Measurements from ENCODE around the gene NR4A1.
A peak's percentile ranks its signal among the peaks of the same experiment; 100 is the strongest.

The NR4A1 gene

GRCh38 chr12:52082669-52082987 lies 31.4 kb downstream of the NR4A1 start:
- no peak overlapping the region for H3K9ac ChIP-seq (ENCODE audit: low read length)
- H3K9me2 ChIP-seq (replicated peaks; ENCODE audit: insufficient read depth, low read length) = no peaks in the 10 kb centered on the region
- H2AFZ ChIP-seq (ENCODE audit: low read depth, low read length, severe bottlenecking) = no peak overlapping the region
- H4K20me1 ChIP-seq (ENCODE audit: low read depth, low read length) = no peaks in the 10 kb centered on the region
- H3K79me2 ChIP-seq (ENCODE audit: insufficient read depth, low read length) = no peaks in the 10 kb centered on the region
- no peaks in the 10 kb centered on the region for H3F3A ChIP-seq (ENCODE audit: insufficient read depth)
- no peaks in the 10 kb centered on the region for H3K9me3 ChIP-seq (ENCODE audit: insufficient read depth, low read length)
- no peak overlapping the region for H3K4me3 ChIP-seq (ENCODE audit: insufficient read depth, low read length, poor library complexity, severe bottlenecking)
- TF ChIP-seq CTCF (IDR thresholded peaks at IDR 0.05; ENCODE audit: insufficient read depth, low read length, poor library complexity, severe bottlenecking) (no peak), EZH2phosphoT487 (conservative IDR thresholded peaks at IDR 0.05; ENCODE audit: low read length) (no peak)
- H3K4me2 ChIP-seq (ENCODE audit: low read depth, low read length, poor library complexity, severe bottlenecking) = no peak overlapping the region
- no peak overlapping the region for H3K27ac ChIP-seq (ENCODE audit: low read depth, low read length)
- no peaks in the 10 kb centered on the region for H3K36me3 ChIP-seq (ENCODE audit: low read length)
- no peaks in the 10 kb centered on the region for H3K27me3 ChIP-seq (ENCODE audit: low read length)

- Histone ChIP-seq H2AFZ (ENCODE audit: low read depth, low read length, severe bottlenecking) (no peak overlapping the region), H3K9me2 (replicated peaks; ENCODE audit: insufficient read depth, low read length) (no peaks in the 10 kb centered on the region), H3K79me2 (ENCODE audit: insufficient read depth, low read length) (no peaks in the 10 kb centered on the region), H3K9me3 (ENCODE audit: insufficient read depth, low read length) (no peaks in the 10 kb centered on the region), H3K9ac (ENCODE audit: low read length) (no peak overlapping the region), H3K27ac (ENCODE audit: low read depth, low read length) (no peak overlapping the region), H3K27me3 (ENCODE audit: low read length) (no peaks in the 10 kb centered on the region), H3F3A (ENCODE audit: insufficient read depth) (no peaks in the 10 kb centered on the region), H3K4me2 (ENCODE audit: low read depth, low read length, poor library complexity, severe bottlenecking) (no peak overlapping the region), H3K36me3 (ENCODE audit: low read length) (no peaks in the 10 kb centered on the region), H4K20me1 (ENCODE audit: low read depth, low read length) (no peaks in the 10 kb centered on the region), H3K4me3 (ENCODE audit: insufficient read depth, low read length, poor library complexity, severe bottlenecking) (no peak overlapping the region)
- TF ChIP-seq CTCF (IDR thresholded peaks at IDR 0.05; ENCODE audit: insufficient read depth, low read length, poor library complexity, severe bottlenecking) (peak; percentile 99), EZH2phosphoT487 (conservative IDR thresholded peaks at IDR 0.05; ENCODE audit: low read length) (no peak)
These were observed 31.9 kb downstream of the NR4A1 start for GRCh38 chr12:52082988-52083637.

- H2AFZ ChIP-seq (ENCODE audit: low read depth, low read length, severe bottlenecking) = no peak overlapping the region
- no peaks in the 10 kb centered on the region for H3K36me3 ChIP-seq (ENCODE audit: low read length)
- H3F3A ChIP-seq (ENCODE audit: insufficient read depth) = no peaks in the 10 kb centered on the region
- H3K9ac ChIP-seq (ENCODE audit: low read length) = no peak overlapping the region
- H3K79me2 ChIP-seq (ENCODE audit: insufficient read depth, low read length) = no peaks in the 10 kb centered on the region
- no peaks in the 10 kb centered on the region for H3K9me3 ChIP-seq (ENCODE audit: insufficient read depth, low read length)
- TF ChIP-seq EZH2phosphoT487 (conservative IDR thresholded peaks at IDR 0.05; ENCODE audit: low read length) (no peak), CTCF (IDR thresholded peaks at IDR 0.05; ENCODE audit: insufficient read depth, low read length, poor library complexity, severe bottlenecking) (no peak)
- H3K4me2 ChIP-seq (ENCODE audit: low read depth, low read length, poor library complexity, severe bottlenecking) = no peak overlapping the region
- no peaks in the 10 kb centered on the region for H3K9me2 ChIP-seq (replicated peaks; ENCODE audit: insufficient read depth, low read length)
- no peaks in the 10 kb centered on the region for H3K27me3 ChIP-seq (ENCODE audit: low read length)
- no peaks in the 10 kb centered on the region for H4K20me1 ChIP-seq (ENCODE audit: low read depth, low read length)
- H3K4me3 ChIP-seq (ENCODE audit: insufficient read depth, low read length, poor library complexity, severe bottlenecking) = no peak overlapping the region
- no peak overlapping the region for H3K27ac ChIP-seq (ENCODE audit: low read depth, low read length)
These were observed 32.4 kb downstream of the NR4A1 start for GRCh38 chr12:52083638-52083996.
